A673 (cell line): ENCODE results near the gene MYOG. TPM values are rescaled to one million over a fixed set of nuclear protein-coding genes. Genes with fewer than 3 reads are reported as not detected.

Experiments used
- BruUV-seq: library from RNA; stranded (reverse); fragments of 400-500 nt; replicated peaks from 2 replicates; lab custom pipeline; 2021; lab: Mats Ljungman, UMichigan
- CTCF ChIA-PET: fragments of 300-600 bp; sonication (Branson Sonifier 250); formaldehyde crosslinking; loops from one replicate; lab custom pipeline; 2022; ENCODE audit warnings: antibody characterized with exemption; lab: Charles Lee
- POLR2A ChIA-PET: fragments of 300-600 bp; sonication (Branson Sonifier 250); formaldehyde crosslinking; loops from one replicate; lab custom pipeline; 2022; ENCODE audit warnings: antibody characterized with exemption; ENCODE audit not compliant: low non-redundant PET; lab: Charles Lee
- DNase-seq: peaks from one replicate; pipeline ENCODE4 v3.0.0-alpha.2; 2015; ENCODE audit warnings: low spot score
- H3K27ac ChIP-seq: fragments of 200-600 bp; sonication (generic); 2 replicates; pipeline ENCODE4 v1.5.1; 2016; ENCODE audit warnings: mixed run types, low read depth, mild to moderate bottlenecking, mixed read lengths, antibody characterized with exemption, low read length; ENCODE audit not compliant: poor library complexity, severe bottlenecking
- H3K27me3 ChIP-seq: fragments of 200-600 bp; sonication (generic); replicated peaks from 2 replicates; pipeline ENCODE4 v1.6.1; 2017; ENCODE audit warnings: mixed run types, low read depth, mild to moderate bottlenecking, mixed read lengths, antibody characterized with exemption, low read length; ENCODE audit not compliant: insufficient read depth, poor library complexity
- H3K36me3 ChIP-seq: fragments of 200-600 bp; sonication (generic); 2 replicates; pipeline ENCODE4 v1.6.1; 2016; ENCODE audit warnings: mixed run types, mild to moderate bottlenecking, mixed read lengths, antibody characterized with exemption, low read length; ENCODE audit not compliant: insufficient read depth, poor library complexity, severe bottlenecking
- H3K4me1 ChIP-seq: fragments of 200-600 bp; sonication (generic); 2 replicates; pipeline ENCODE4 v1.6.1; 2017; ENCODE audit warnings: mixed run types, mild to moderate bottlenecking, mixed read lengths, antibody characterized with exemption, low read length; ENCODE audit not compliant: insufficient read depth, poor library complexity, severe bottlenecking
- H3K4me3 ChIP-seq: fragments of 200-600 bp; sonication (generic); 2 replicates; pipeline ENCODE4 v1.5.1; 2016; ENCODE audit warnings: low read depth, mixed run types, mild to moderate bottlenecking, mixed read lengths, low read length; ENCODE audit not compliant: poor library complexity, severe bottlenecking
- H3K9me3 ChIP-seq: fragments of 200-600 bp; sonication (generic); 2 replicates; pipeline ENCODE4 v1.6.1; 2016; ENCODE audit warnings: mixed run types, low read depth, mild to moderate bottlenecking, mixed read lengths, antibody characterized with exemption, low read length; ENCODE audit not compliant: poor library complexity, severe bottlenecking
- EZH2 ChIP-seq: fragments of 200-600 bp; sonication (generic); IDR thresholded peaks from 2 replicates; pipeline ENCODE4 v1.6.1; 2017; ENCODE audit warnings: borderline replicate concordance, low read depth, mild to moderate bottlenecking, mixed read lengths, antibody characterized with exemption, low read length; ENCODE audit not compliant: poor library complexity, severe bottlenecking
- intact Hi-C: fragments of 100-400 bp; cut with micrococcal nuclease; formaldehyde crosslinking; loops from one replicate; pipeline ENCODE4 v1.10.0; 2022; ENCODE audit not compliant: unreplicated experiment
- total RNA-seq: library from RNA; stranded (reverse); gene quantifications from 2 replicates; pipeline ENCODE4 v1.2.3, GENCODE V29; 2021
- TF ChIP-seq, protein P1 (sequence below): fragments of 300-800, 200-600 bp; sonication (generic); conservative IDR thresholded peaks from 2 replicates; pipeline ENCODE4 v1.5.1; 2017; ENCODE audit warnings: low read depth, mild to moderate bottlenecking, antibody characterized with exemption, low read length, moderate library complexity, mixed read lengths

The MYOG gene
- total RNA-seq, 1 experiment from 2014 or later: not detected

DNA sequence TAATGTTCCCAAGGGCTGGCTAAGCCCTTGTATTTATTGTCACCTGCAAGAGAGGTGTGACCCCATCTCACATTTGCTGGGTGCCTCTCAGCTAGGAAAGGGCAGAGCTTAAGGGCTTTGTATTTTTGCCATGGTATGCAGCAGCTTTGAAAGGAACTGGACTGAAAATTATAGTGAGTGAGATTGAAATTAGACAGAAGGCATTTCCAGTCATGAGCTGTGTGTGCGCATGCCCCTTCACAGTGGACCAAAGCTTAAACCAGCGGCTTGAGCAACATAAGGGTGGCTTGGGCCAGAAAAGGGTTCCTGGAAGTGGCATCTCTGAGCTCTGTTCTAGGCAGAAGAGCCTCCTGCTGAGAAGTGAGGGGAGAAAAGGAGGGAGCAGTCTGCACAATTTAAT is 19.8 kb downstream of the MYOG start:
- Histone ChIP-seq H3K27me3 (no peaks in the 10 kb centered on the region), H3K4me1 (no peaks in the 10 kb centered on the region), H3K4me3 (no peak overlapping the region), H3K36me3 (no peaks in the 10 kb centered on the region), H3K9me3 (no peaks in the 10 kb centered on the region), H3K27ac (no peak overlapping the region)
- TF ChIP-seq, protein P1, sequence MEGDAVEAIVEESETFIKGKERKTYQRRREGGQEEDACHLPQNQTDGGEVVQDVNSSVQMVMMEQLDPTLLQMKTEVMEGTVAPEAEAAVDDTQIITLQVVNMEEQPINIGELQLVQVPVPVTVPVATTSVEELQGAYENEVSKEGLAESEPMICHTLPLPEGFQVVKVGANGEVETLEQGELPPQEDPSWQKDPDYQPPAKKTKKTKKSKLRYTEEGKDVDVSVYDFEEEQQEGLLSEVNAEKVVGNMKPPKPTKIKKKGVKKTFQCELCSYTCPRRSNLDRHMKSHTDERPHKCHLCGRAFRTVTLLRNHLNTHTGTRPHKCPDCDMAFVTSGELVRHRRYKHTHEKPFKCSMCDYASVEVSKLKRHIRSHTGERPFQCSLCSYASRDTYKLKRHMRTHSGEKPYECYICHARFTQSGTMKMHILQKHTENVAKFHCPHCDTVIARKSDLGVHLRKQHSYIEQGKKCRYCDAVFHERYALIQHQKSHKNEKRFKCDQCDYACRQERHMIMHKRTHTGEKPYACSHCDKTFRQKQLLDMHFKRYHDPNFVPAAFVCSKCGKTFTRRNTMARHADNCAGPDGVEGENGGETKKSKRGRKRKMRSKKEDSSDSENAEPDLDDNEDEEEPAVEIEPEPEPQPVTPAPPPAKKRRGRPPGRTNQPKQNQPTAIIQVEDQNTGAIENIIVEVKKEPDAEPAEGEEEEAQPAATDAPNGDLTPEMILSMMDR: no peak
- TF ChIP-seq EZH2: no peak
- ChIA-PET POLR2A (no interaction called here), CTCF (interaction anchor here (0.6 to 1.2 kb wide), 2 partner anchors 61 to 207 kb away, joined by 4 read pairs; no protein-coding TSS in a partner anchor)
- intact Hi-C loops: no loop called here
- no TSS peak for BruUV-seq
- no peak for DNase-seq

DNA sequence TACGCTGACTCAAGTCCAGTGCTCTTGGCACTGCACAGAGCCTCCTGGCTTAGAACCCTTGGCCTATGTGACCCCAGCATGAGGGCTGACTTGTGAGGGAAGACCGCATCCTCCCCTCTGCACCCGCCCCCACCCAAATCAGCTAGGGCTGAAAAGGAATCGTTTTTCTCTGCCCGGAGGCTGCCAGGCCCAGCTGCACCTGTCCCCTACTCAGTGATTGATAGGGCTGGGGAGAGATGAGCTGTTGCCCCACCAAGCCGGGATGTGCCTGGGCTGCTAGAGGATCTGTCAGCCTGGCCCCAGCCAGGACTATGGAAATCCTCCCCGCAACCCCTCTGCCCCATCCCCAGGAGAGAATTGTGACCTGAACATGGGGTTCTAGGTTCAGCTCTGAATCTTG is 20.6 kb downstream of the MYOG start:
- no peak overlapping the region for H3K4me3 ChIP-seq
- ChIA-PET POLR2A (no interaction called here), CTCF (interaction anchor here (0.6 to 1.2 kb wide), 2 partner anchors 13 to 208 kb away, joined by 3 to 4 read pairs; no protein-coding TSS in a partner anchor)
- TF ChIP-seq, protein P1: no peak
- no peak for TF ChIP-seq EZH2
- no peak for DNase-seq
- no peaks in the 10 kb centered on the region for H3K36me3 ChIP-seq
- no peaks in the 10 kb centered on the region for H3K4me1 ChIP-seq
- no peak overlapping the region for H3K27ac ChIP-seq
- no peaks in the 10 kb centered on the region for H3K9me3 ChIP-seq
- no peaks in the 10 kb centered on the region for H3K27me3 ChIP-seq
- intact Hi-C loops: no loop called here
- no TSS peak for BruUV-seq

DNA sequence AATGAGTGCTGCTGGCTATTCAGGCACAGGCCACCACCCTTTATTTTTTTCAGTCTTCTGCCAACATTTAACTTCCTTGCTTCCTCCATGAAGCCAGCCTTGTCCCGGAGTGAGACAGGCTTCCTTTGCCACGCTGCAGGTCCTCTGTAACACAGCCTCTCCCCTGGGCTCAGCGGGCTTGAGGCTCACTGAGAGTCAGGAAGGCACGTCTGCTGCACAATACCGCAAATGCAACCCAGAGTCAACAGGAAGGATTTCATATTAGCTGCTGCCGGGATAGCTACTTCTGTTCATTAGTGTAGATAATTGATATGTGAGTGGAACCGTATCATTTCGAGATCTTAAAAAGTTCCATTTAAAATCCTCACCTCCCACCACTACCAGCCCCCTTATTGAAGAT is 22.5 kb downstream of the MYOG start:
- Histone ChIP-seq H3K36me3 (no peaks in the 10 kb centered on the region), H3K9me3 (no peaks in the 10 kb centered on the region), H3K27me3 (no peaks in the 10 kb centered on the region), H3K4me3 (no peak overlapping the region), H3K27ac (no peak overlapping the region), H3K4me1 (no peaks in the 10 kb centered on the region)
- TF ChIP-seq, protein P1: no peak
- TF ChIP-seq EZH2: no peak
- ChIA-PET CTCF (no interaction called here), POLR2A (no interaction called here)
- no TSS peak for BruUV-seq
- DNase-seq: no peak
- intact Hi-C loops: no loop called here
